HG03025 (cell line): Measurements from ENCODE around the gene TEX54.
"Not testable (repeated sequence)": the region's sequence is repeated elsewhere in the genome, so short reads cannot be mapped to it uniquely, and the experiment has no call there.

Experiments
- ATAC-seq: cut with Tn5 transposase; IDR thresholded peaks from one replicate; pipeline ENCODE4 v1.9.1; 2021; ENCODE audit warnings: mild to moderate bottlenecking, moderate library complexity; ENCODE audit not compliant: unreplicated experiment, low FRiP score

The TEX54 gene

DNA sequence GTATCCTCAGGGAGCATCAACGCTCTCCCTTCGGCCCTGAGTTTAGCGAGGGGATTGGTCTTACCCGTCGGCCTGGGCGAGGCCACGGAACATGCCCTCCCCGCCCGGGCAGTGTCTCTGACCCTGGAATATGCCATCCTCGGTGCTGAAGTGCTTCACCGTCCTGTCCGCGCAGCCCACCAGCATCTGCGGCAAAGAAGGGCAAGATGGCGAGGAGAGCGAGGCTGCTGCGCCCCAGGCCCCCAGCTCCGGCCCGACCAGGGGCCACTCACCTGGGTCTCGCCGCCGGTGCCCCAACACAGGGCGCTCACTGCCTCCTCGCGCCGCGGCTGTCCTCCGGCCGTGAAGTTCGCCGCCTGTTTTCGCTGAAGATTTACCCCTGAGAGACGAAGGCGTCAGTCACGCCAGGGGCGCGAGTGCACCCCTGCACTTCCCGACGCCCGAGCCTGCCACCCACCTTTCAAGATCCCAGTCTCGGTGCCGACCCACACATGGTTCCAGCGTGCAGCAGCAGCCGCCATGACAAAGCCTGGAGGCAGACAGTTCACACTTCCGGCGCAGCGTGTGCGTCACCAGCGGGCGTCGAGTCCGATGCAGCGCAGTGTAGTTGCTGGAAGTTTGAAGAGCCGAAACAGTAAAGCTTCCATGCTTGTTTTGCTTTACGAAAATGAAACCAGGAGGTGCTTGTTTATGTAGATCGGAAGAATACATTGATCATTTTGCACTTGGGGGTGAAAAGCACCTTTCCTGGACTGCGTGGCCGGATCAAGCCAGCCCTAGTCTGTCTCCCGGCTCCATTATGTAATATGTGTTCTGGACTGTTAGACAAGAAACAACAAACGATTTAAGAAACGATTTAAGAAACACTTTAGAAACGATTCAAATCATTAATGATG, 6.7 kb upstream of the TEX54 start, which contains the start of gene WDR74:
WDR74 (minus strand) TSS at position 541 of the 896 bp plus-strand sequence; CDS start at position 521, 20 bp downstream.
- peak; percentile 35 for ATAC-seq

- ATAC-seq: no peak
Observed at GRCh38 chr11:62835336-62835735, 2.7 kb upstream of the TEX54 start.

- peak; percentile 71 for ATAC-seq
Observed at GRCh38 chr11:62831520-62832335, 913 bp downstream of the TEX54 start, which contains the start of gene STX5. Gene STX5 (minus strand): TSS chr11:62832051. CDS start chr11:62831243, 808 bp downstream.

- no peak for ATAC-seq
Observed at GRCh38 chr11:62830904-62831519, 1.6 kb downstream of the TEX54 start.

DNA sequence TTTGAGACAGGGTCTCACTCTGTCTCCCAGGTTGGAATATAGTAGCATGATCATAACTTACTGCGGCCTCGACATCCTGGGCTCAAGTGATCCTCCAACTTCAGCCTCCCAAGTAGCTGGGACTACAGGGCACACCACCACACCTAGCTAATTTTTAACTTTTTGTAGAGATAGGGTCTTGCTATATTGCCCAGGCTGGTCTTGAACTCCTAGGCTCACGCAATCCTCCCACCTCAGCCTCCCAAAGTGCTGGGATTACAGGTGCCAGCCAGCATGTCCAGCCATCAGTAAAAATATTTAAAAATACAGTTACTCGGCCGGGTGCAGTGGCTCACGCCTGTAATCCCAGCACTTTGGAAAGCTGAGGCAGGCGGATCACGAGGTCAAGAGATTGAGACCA, 4.5 kb downstream of the TEX54 start:
- not testable (repeated sequence) for ATAC-seq

GRCh38 chr11:62823677-62824076, 9.0 kb downstream of the TEX54 start:
- no peak for ATAC-seq

GRCh38 chr11:62817129-62817528, 15.5 kb downstream of the TEX54 start:
- ATAC-seq: no peak

DNA sequence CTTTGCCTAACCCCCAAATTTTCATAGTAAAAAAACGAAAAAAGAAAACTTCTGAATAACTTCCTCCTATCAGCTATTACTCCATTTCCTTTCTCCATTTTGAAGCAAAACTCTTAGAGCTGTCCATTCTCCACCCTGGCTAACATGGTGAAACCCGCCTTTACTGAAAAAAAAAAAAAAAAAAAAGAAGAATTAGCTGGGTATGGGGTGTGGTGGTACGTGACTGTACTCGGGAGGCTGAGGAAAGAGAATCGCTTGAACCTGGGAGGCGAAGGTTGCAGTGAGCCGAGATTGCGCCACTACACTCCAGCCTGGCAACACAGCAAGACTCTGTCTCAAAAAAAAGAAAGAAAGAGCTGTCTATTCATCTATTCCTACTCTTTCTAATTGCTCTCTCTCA, 16.1 kb downstream of the TEX54 start:
- ATAC-seq: no peak

GRCh38 chr11:62811659-62812058, 21.0 kb downstream of the TEX54 start:
- no peak for ATAC-seq

DNA sequence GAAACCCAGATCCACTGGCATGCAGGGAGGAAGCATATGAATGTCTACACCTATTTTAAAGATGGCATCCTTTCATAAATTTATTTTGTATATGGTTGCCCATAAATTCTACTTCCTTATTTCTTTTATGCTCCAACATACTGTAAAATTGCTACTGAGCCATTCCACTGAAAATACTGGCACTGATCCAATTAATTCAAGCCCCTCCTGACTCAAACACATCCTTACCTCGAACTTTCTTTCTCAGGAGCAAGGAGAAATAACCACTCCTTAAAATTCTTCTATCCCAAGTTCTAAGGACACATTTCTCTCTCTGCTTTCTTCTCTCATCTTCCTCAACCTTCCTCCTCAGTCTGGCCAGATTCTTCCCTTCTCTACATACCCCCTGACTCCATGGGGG, 21.9 kb downstream of the TEX54 start:
- ATAC-seq: no peak

DNA sequence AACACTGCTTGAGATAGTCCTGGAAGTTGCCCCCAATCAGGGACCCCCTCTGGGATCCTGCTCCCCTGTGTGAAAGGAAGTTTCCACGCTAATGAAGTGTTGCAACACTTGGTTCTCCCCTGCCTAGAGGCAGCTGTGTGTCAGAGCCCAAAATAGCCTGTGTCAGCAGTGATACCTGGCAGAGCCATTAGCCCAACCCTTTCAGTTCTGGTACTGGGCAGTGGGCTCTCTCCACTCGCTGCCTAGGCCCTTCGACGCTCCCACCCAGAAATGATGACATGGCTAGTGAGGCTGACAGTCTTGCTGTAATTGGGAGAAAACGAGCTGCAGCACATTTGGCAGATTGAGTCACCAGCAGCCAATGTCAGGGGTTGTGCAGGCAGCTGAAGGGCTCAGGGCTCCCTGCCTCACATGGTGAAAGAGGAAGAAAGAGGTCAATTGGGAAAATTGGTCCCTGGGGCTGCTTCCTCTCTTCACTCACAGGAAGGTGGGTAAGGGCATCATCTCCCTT, 26.0 kb downstream of the TEX54 start:
- ATAC-seq: no peak

GRCh38 chr11:62805961-62806441, 26.6 kb downstream of the TEX54 start:
- no peak for ATAC-seq

DNA sequence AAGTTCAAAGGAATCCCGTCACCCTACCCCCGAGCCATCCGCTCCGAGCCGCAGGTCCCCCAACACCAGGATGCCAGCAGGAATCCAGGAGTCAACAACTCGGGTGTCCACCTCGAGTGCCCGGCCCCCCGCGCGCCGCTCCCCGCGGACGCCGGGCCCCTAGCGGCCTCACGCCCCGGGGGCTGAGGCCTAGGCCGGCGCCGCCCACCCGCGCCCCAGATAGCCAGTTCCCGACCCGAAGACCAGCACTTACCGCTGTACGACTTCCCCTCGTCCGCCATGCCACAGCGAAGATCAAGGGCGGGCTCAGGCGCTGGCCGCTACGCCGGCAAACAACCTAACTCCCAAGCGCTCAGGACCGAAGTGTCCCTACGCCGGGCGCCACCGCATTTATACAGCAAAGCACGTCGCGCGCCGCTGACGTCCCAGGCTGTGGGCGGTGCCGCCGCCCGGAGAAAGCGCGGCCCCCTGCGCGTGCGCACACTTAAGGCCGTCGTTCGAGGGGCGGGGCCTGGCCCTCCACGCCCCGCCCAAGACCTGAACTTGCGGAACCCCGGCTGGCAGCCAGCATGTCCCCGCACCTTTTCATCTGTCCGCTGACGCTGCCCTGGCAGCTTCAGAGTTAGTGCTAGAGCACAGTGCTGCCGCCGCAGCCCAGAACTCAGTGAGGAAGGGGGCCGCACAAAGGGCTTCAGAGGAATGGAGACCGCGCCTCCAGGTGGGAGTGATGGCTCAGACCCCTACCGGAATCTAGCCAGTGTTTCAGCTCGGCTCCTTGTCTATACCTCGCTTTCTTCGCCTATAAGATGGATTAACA, 27.4 kb downstream of the TEX54 start, which contains the start of gene NXF1:
NXF1 (minus strand) TSS at position 365 of the 817 bp plus-strand sequence; CDS start at position 281, 84 bp downstream.
- ATAC-seq: peak; percentile 70

- ATAC-seq: peak; percentile 22
Observed at GRCh38 chr11:62804310-62805075, 28.1 kb downstream of the TEX54 start.

GRCh38 chr11:62801071-62801470, 31.6 kb downstream of the TEX54 start:
- ATAC-seq: no peak

DNA sequence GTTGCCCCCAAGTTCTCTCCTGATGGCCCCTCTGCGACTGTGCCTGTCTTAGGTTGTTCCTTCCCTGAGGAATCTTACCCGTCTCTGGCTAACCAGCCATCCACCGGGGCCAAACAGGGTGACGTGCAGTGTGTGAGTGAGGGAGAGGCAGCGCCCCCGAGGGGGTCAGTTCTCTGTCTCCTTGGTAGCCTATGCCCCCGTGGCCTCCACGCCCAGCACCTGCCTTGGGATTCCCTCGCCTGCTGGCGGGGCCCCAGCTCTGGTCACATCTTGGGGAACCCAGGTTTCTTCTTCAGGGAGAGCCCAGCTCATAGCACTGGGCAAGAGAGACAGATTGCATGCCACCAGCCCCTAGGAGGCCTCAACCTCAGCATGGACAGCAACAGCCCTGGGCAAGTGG, 33.2 kb downstream of the TEX54 start:
- no peak for ATAC-seq

GRCh38 chr11:62796281-62796680, 36.4 kb downstream of the TEX54 start:
- no peak for ATAC-seq

DNA sequence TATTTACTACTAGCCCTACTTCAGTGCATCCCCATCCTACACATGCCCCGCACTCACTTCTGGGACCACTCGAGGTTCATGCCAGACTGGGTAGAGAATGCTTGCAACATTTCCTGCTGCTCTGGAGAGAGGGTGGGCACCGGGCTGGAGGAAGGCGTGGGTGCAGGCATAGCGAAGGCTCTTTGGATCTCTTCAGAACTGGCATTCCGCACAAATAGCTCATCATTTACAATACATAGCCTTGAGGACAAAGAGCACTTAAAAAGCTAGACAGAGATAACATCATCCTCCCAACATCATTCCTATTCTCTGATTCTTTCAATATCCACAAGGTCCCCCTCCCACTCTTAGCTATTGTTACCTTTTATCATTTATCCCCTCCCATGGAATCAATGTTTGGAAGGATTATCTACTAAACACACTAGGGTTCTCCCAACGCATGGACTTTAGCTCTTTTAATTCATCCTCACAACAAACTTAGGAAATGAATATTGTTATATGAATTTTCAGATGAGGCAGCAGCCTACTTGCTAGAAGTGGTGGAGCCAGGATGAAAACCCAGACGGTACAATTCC, 38.4 kb downstream of the TEX54 start:
- ATAC-seq: no peak
